ENCODE measurements around the gene CLDN9.
A peak's percentile ranks its signal among the peaks of the same experiment; 100 is the strongest.
"Not testable (repeated sequence)": the region's sequence is repeated elsewhere in the genome, so short reads cannot be mapped to it uniquely, and the experiment has no call there.

The CLDN9 gene

DNA sequence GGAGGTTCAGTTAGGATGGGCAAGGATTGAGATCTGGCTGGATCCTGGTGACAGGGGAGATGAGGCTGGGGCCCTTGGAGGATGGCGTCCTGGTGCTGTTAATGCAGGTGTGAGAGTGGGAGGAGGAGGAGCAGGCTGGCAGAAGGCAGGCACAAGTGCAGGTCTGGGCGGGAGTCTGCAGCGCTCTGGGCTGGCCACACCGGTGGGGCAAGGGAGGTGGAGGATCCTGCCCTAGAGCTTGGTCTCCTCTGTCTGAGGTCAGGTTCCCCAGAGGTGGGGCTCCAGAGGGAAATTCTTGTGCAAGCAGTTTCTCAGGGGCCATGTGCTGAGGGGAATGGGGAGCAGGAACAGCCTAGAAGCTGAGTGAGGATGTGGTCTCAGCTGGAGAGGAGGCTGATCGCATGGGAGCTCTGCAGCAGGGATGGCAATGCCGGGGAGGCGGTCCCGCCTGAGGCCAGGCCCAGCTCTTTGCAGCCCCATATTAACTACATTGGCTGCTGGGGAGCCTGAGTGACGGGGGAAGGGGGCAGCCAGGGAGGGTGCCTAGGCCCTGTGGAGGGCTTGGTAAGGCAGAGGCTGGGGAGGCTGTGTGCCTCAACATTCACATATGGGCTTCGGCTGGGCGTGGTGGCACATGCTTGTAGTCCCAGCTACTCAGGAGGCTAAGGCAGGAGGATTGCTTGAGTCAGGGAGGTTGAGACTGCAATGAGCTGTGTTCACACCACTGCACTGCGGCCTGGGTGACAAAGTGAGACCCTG, 40.0 kb downstream of the CLDN9 start:
- intact Hi-C loops (cut with micrococcal nuclease); H3K9me3 Mint-ChIP-seq: not testable (repeated sequence)
- Mint-ChIP-seq H3K4me3 (peak overlapping the region; percentile 4), H3K27ac (peak overlapping the region; percentile 36), H3K36me3 (ENCODE audit: low read depth) (peaks cover 80% of the 10 kb centered on the region), H3K4me1 (ENCODE audit: low read depth) (peaks cover 91% of the 10 kb centered on the region), H3K27me3 (peaks cover 14% of the 10 kb centered on the region)

DNA sequence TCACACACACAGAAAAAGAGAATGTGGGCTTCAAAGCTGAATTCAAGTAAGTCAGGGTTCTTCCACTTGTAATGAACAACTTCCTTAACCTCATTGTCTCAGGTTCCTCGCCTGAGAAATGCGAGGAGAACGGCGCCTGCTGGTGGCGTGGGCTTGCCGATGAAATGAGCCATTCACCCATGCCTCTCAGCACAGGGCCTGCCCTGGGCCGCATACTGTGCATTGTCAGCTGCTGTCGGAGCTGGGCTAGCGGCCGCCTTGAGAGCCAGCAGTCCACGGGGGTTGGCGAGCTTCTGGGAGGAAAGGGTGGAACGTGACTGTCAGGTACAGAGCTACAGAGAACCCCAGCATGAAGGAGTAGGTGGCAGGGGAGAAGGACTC, 40.6 kb downstream of the CLDN9 start:
- Mint-ChIP-seq H3K36me3 (ENCODE audit: low read depth) (peaks cover 78% of the 10 kb centered on the region), H3K27me3 (peaks cover 14% of the 10 kb centered on the region), H3K4me1 (ENCODE audit: low read depth) (peaks cover 87% of the 10 kb centered on the region)
- intact Hi-C loops (cut with micrococcal nuclease); H3K4me3 Mint-ChIP-seq; H3K27ac Mint-ChIP-seq; H3K9me3 Mint-ChIP-seq: not testable (repeated sequence)

DNA sequence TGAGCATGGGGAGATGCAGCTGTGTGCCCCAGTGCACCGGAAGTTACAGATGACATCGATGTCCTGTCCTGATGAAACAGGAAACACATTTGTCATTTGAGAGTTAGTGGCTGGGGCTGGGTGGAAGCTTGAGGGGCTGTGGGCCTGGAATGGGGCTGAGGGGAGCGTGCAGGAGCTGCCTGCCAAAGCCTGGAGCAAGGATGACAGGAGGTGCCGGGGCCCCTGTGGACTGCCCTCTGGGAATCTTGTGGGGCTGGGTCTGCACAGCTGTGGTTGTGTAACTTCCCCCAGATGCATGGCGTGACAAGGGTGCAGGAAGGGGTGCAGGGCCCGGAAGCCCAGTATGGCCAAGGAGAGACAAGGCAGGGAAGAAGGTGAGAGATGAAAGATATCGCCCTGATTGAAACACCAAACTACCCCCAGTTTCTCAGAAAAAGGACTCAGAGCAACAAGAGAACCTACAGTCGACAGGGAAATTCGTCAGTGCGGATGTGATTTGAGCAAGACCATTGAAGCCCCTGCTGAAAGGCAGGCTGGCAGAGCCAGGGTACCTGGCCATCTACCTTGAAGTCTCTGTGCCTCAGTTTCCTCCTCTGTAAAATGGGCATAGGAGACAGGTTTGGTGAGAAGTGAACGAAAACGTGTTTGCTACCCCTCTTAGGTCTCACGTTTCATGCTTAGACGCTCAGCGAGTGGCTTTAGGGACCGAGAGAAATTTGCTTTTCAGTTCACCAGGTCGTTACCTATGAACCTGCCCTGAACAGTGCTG, 42.4 kb downstream of the CLDN9 start:
- intact Hi-C loops (cut with micrococcal nuclease) = no loop called here
- peaks cover 60% of the 10 kb centered on the region for H3K36me3 Mint-ChIP-seq (ENCODE audit: low read depth)
- peaks cover 86% of the 10 kb centered on the region for H3K4me1 Mint-ChIP-seq (ENCODE audit: low read depth)
- no peak overlapping the region for H3K4me3 Mint-ChIP-seq
- peaks cover 9% of the 10 kb centered on the region for H3K27me3 Mint-ChIP-seq
- no peak overlapping the region for H3K27ac Mint-ChIP-seq
- no peaks in the 10 kb centered on the region for H3K9me3 Mint-ChIP-seq

DNA sequence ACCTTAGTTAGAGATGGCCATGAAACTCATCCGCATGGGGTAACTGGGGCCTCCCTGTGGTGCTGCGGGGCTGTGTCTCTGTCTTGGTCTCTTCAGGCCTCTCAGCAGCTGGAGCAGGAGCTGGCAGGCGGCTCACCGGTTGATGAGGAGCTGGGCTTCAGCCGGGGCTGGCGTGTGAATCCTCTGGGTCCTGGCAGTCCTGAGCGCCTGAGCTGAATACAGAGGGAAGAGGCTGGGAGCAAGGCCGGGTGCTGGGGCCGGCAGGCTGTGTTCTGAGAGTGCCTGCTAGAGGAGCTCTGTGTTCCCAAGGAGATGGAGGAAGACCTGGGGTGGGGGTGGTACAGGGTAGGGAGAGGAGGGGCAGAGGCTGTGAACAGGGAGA, 43.0 kb downstream of the CLDN9 start:
- H3K4me3 Mint-ChIP-seq; H3K9me3 Mint-ChIP-seq; H3K27ac Mint-ChIP-seq; H3K27me3 Mint-ChIP-seq; intact Hi-C loops (cut with micrococcal nuclease): not testable (repeated sequence)
- peaks cover 86% of the 10 kb centered on the region for H3K4me1 Mint-ChIP-seq (ENCODE audit: low read depth)
- peaks cover 54% of the 10 kb centered on the region for H3K36me3 Mint-ChIP-seq (ENCODE audit: low read depth)

GRCh38 chr16:3056336-3057180, 43.8 kb downstream of the CLDN9 start:
- intact Hi-C loops (cut with micrococcal nuclease) = no loop called here
- Mint-ChIP-seq H3K4me1 (ENCODE audit: low read depth) (peaks cover 79% of the 10 kb centered on the region), H3K9me3 (no peaks in the 10 kb centered on the region), H3K27me3 (peaks cover 5% of the 10 kb centered on the region), H3K36me3 (ENCODE audit: low read depth) (peaks cover 46% of the 10 kb centered on the region), H3K4me3 (no peak overlapping the region), H3K27ac (no peak overlapping the region)

DNA sequence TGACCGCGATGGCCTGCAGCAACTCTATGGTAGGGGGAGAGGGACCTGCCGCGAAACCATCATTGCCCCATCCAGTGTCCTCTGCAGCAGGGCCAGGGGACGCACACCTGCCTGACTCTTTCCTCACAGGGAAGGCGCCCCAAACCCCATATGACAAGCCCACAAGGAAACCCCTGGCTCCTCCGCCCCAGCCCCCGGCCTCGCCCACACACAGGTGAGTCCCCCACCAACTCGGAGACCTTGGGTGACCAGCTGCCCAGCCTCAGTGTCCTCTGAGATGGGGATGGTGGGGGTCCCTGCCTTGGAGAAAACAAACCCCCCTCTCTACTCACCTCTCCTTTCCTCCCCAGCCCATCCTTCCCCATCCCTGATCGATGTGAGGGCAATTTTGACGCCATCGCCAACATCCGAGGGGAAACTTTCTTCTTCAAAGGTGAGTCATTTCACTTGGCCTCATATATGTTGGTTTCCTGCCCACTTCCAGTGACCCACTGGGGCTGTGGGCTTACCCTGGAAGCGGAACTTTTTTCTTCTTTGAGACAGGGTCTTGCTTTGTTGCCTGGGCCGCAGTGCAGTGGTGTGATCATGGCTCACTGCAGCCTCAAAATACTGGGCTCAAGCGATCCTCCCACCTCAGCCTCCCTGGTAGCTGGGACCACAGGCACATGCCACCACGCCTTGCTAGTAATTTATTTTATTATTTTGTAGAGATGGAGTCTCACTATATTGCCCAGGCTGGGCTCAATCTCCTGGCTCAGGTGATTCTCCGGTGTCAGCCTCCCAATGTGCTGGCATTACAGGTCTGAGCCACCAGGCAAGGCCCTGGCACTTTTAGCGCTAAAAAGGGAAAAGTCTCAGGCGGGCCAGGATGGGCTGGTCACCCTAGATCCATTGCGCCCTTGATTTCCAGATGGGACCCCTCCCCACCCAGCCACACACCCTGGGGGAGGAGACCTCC, 44.7 kb downstream of the CLDN9 start:
- Mint-ChIP-seq H3K27ac (no peak overlapping the region), H3K4me3 (no peak overlapping the region), H3K27me3 (peaks cover 2% of the 10 kb centered on the region), H3K36me3 (ENCODE audit: low read depth) (peaks cover 39% of the 10 kb centered on the region), H3K9me3 (no peaks in the 10 kb centered on the region), H3K4me1 (ENCODE audit: low read depth) (peaks cover 77% of the 10 kb centered on the region)
- intact Hi-C loops (cut with micrococcal nuclease) = no loop called here

DNA sequence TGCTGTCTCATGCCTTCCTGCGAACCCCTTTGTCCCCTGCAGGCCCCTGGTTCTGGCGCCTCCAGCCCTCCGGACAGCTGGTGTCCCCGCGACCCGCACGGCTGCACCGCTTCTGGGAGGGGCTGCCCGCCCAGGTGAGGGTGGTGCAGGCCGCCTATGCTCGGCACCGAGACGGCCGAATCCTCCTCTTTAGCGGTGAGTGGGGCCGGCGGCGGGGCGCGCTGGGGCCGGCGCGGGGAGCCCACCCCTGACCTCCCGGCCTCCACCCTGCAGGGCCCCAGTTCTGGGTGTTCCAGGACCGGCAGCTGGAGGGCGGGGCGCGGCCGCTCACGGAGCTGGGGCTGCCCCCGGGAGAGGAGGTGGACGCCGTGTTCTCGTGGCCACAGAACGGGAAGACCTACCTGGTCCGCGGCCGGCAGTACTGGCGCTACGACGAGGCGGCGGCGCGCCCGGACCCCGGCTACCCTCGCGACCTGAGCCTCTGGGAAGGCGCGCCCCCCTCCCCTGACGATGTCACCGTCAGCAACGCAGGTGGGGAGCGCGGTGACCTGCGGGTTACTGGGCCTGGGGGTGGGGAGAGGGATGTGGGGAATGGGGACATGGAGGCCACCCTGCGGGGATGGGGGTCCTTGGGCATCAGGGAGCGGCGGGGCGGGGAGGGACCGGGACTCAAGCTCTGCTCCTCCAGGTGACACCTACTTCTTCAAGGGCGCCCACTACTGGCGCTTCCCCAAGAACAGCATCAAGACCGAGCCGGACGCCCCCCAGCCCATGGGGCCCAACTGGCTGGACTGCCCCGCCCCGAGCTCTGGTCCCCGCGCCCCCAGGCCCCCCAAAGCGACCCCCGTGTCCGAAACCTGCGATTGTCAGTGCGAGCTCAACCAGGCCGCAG, 45.7 kb downstream of the CLDN9 start:
- H3K4me1 Mint-ChIP-seq (ENCODE audit: low read depth) = peaks cover 71% of the 10 kb centered on the region
- intact Hi-C loops (cut with micrococcal nuclease) = loop anchor here (1.0 kb wide), 3 partner anchors 36 to 108 kb away; no protein-coding TSS in a partner anchor

DNA sequence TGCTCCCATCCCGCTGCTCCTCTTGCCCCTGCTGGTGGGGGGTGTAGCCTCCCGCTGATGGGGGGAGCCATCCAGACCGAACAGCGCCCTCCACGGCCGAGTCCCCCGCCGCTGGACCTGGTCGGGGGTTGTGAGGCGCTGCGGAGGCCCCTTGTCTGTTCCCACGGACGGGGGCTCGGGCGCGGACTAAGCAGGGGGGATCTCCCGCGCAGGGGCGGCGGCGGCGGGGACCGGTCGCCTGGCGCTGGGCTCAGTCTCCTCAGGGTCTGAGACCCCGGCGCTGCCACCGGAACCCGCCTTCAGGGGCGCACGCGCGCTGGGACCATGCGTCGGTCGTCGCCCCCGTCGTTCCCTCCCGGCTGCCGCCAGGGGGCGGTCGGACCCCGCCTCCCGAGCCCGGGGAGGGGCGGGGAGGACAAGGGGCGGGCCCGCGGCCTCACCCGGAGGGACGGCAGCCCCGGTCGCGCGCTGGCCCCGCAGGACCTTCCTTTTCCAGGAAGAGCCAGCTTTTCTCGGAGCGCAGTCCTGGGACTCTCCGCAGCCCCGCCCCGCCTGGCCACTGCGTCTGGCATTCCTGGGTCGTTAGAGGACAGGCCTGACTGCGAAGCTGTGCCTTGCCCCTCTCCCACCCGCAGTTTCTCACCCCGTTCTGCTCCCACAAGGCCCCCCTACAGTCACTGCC, 46.5 kb downstream of the CLDN9 start:
- intact Hi-C loops (cut with micrococcal nuclease) = loop anchor here (1.0 kb wide), 3 partner anchors 35 to 107 kb away; no protein-coding TSS in a partner anchor
- Mint-ChIP-seq H3K4me3 (peak overlapping the region; percentile 81), H3K9me3 (no peaks in the 10 kb centered on the region), H3K27ac (peak overlapping the region; percentile 95), H3K36me3 (ENCODE audit: low read depth) (peaks cover 29% of the 10 kb centered on the region), H3K4me1 (ENCODE audit: low read depth) (peaks cover 63% of the 10 kb centered on the region), H3K27me3 (peaks cover 2% of the 10 kb centered on the region)

More for the DNA sequence above, 45.7 kb downstream of the CLDN9 start:
- H3K4me3 Mint-ChIP-seq = peak overlapping the region; percentile 81
- no peaks in the 10 kb centered on the region for H3K9me3 Mint-ChIP-seq
- H3K36me3 Mint-ChIP-seq (ENCODE audit: low read depth) = peaks cover 37% of the 10 kb centered on the region
- peak overlapping the region; percentile 95 for H3K27ac Mint-ChIP-seq
- H3K27me3 Mint-ChIP-seq = peaks cover 2% of the 10 kb centered on the region

DNA sequence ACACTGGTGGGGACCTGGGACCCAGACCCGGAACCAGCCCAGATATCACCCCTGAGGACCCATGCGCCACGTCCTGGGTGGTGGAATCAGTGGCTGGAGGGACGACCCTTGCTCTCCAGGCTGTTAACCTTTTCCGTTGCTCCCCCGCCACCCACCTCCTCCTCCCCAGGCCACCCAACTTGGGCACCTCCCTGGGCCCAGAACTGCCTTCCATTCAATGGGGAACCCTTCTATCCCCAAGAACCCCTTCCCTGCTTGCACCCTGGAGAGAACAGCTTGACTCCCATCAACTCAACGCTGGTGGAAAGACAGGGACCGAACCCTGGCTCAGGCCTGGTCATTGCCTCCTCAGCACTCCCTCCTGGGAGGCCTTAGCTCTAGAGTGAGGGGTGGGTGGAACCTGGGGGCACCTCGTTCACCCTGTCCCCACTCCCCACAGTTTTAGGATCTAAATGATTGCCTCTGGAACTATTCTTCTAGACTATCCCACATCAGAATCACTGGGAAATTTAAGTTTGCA, 47.1 kb downstream of the CLDN9 start:
- Mint-ChIP-seq H3K27me3 (peaks cover 3% of the 10 kb centered on the region), H3K36me3 (ENCODE audit: low read depth) (peaks cover 23% of the 10 kb centered on the region), H3K4me3 (peak overlapping the region; percentile 63), H3K4me1 (ENCODE audit: low read depth) (peaks cover 59% of the 10 kb centered on the region), H3K27ac (peak overlapping the region; percentile 95), H3K9me3 (no peaks in the 10 kb centered on the region)
- intact Hi-C loops (cut with micrococcal nuclease) = loop anchor here (1.0 kb wide), 3 partner anchors 35 to 107 kb away; no protein-coding TSS in a partner anchor

GRCh38 chr16:3060339-3061127, 47.8 kb downstream of the CLDN9 start:
- Mint-ChIP-seq H3K9me3 (no peaks in the 10 kb centered on the region), H3K4me1 (ENCODE audit: low read depth) (peaks cover 59% of the 10 kb centered on the region), H3K36me3 (ENCODE audit: low read depth) (peaks cover 18% of the 10 kb centered on the region), H3K4me3 (no peak overlapping the region), H3K27ac (peak overlapping the region; percentile 95), H3K27me3 (peaks cover 3% of the 10 kb centered on the region)
- intact Hi-C loops (cut with micrococcal nuclease) = no loop called here

GRCh38 chr16:3062553-3062952, 49.8 kb downstream of the CLDN9 start:
- Mint-ChIP-seq H3K4me1 (ENCODE audit: low read depth) (peaks cover 50% of the 10 kb centered on the region), H3K9me3 (no peaks in the 10 kb centered on the region), H3K4me3 (no peak overlapping the region), H3K36me3 (ENCODE audit: low read depth) (peaks cover 2% of the 10 kb centered on the region), H3K27ac (no peak overlapping the region), H3K27me3 (peaks cover 3% of the 10 kb centered on the region)
- intact Hi-C loops (cut with micrococcal nuclease) = no loop called here

Measured in dendritic cell treated with granulocyte-macrophage colony-stimulating factor and Interleukin-4, amounts not matched to agents 40 ng/mL and 50 ng/mL, for 4 days (primary cell).